HCT116 (cell line): Measurements from ENCODE around the gene HAUS6. TPM values are rescaled to one million over a fixed set of nuclear protein-coding genes. Genes with fewer than 3 reads are reported as not detected.

Experiments used
- ATAC-seq: fragments of 200-7000 bp; cut with Tn5 transposase; 2 replicates; pipeline ENCODE4 v1.9.1; 2020; ENCODE audit warnings: mild to moderate bottlenecking, moderate library complexity
- BruUV-seq: library from RNA; stranded (reverse); fragments of 400-500 nt; replicated peaks from 2 replicates; lab custom pipeline; 2021; lab: Mats Ljungman, UMichigan
- CTCF ChIA-PET: fragments of 300-600 bp; sonication (Branson Sonifier 250); formaldehyde crosslinking; loops from one replicate; lab custom pipeline; 2021; ENCODE audit warnings: antibody characterized with exemption; lab: Charles Lee
- POLR2A ChIA-PET: fragments of 300-600, 350-600 bp; sonication (Branson Sonifier 250); formaldehyde crosslinking; loops from one replicate; lab custom pipeline; 2021; ENCODE audit warnings: antibody characterized with exemption; lab: Charles Lee
- RAD21 ChIA-PET, 2 experiments: fragments of 300-600 bp; sonication (Branson Sonifier 250); formaldehyde crosslinking; loops; one replicate each; lab custom pipeline; 2023; ENCODE audit warnings: low total read pairs in 2 of 2; ENCODE audit not compliant: uncharacterized antibody in 2 of 2, unreplicated experiment in 2 of 2, low non-redundant PET in 1 of 2; lab: Charles Lee
- DNase-seq: peaks from one replicate; pipeline ENCODE4 v3.0.0-alpha.2; 2010; ENCODE audit warnings: low read depth, low spot score
- H2AFZ ChIP-seq: fragments of 200-600 bp; shearing (Covaris generic), sonication (generic); 2 replicates; pipeline ENCODE4 v1.6.1; 2017; ENCODE audit warnings: low read depth, mixed run types, mixed read lengths, antibody characterized with exemption, low read length; ENCODE audit not compliant: poor library complexity, severe bottlenecking
- H3K27ac ChIP-seq: 2 replicates; pipeline ENCODE4 v1.5.1; 2012; ENCODE audit warnings: low read depth, low read length
- H3K27me3 ChIP-seq: fragments of 200-600 bp; sonication (generic); 2 replicates; pipeline ENCODE4 v1.6.1; 2016; ENCODE audit warnings: mixed run types, low read length, mixed read lengths; ENCODE audit not compliant: insufficient read depth
- H3K36me3 ChIP-seq, 2 experiments: fragments of 200-500 bp in 1 of 2; fragments of 200-600 bp in 1 of 2; sonication (Bioruptor generic) in 1 of 2; sonication (generic) in 1 of 2; 2 replicates each; pipeline versions ENCODE4 v1.5.1 to v1.6.1; 2014 to 2016; ENCODE audit warnings: low read length in 2 of 2, inconsistent platforms in 1 of 2, mixed read lengths in 1 of 2, mixed run types in 1 of 2; ENCODE audit not compliant: insufficient read depth in 2 of 2, control insufficient read depth in 1 of 2
- H3K4me1 ChIP-seq, 2 experiments: fragments of 200-600 bp in 1 of 2; sonication (generic) in 1 of 2; 2 replicates each; pipeline versions ENCODE4 v1.5.1 to v1.6.1; 2012 to 2017; ENCODE audit warnings: low read length in 2 of 2, inconsistent platforms in 1 of 2, mild to moderate bottlenecking in 1 of 2, mixed read lengths in 1 of 2, mixed run types in 1 of 2, moderate library complexity in 1 of 2; ENCODE audit not compliant: insufficient read depth in 2 of 2, control insufficient read depth in 1 of 2
- H3K4me2 ChIP-seq: fragments of 200-600 bp; sonication (generic); 2 replicates; pipeline ENCODE4 v1.6.1; 2017; ENCODE audit warnings: mixed run types, low read length, mixed read lengths
- H3K4me3 ChIP-seq, 2 experiments: fragments of 200-600 bp in 1 of 2; sonication (generic) in 1 of 2; replicated peaks in 1 of 2; 2 replicates each; pipeline ENCODE4 v1.5.1; 2011 to 2016; ENCODE audit warnings: low read length in 2 of 2, control low read depth in 1 of 2, low read depth in 1 of 2, mild to moderate bottlenecking in 1 of 2, mixed read lengths in 1 of 2, mixed run types in 1 of 2
- H3K79me2 ChIP-seq: fragments of 200-600 bp; sonication (generic); 2 replicates; pipeline ENCODE4 v1.6.1; 2017; ENCODE audit warnings: mild to moderate bottlenecking, mixed run types, low read length, moderate library complexity, mixed read lengths; ENCODE audit not compliant: insufficient read depth
- H3K9ac ChIP-seq: fragments of 200-600 bp; sonication (generic); 2 replicates; pipeline ENCODE4 v1.6.1; 2016; ENCODE audit warnings: low read length, mixed read lengths
- H3K9me2 ChIP-seq: fragments of 200-600 bp; sonication (generic), shearing (Covaris generic); 2 replicates; pipeline ENCODE4 v1.6.1; 2017; ENCODE audit warnings: mixed run types, mild to moderate bottlenecking, moderate library complexity; ENCODE audit not compliant: insufficient read depth
- H3K9me3 ChIP-seq, 2 experiments: fragments of 200-500 bp in 1 of 2; fragments of 200-600 bp in 1 of 2; sonication (Bioruptor generic) in 1 of 2; sonication (generic) in 1 of 2; 2 replicates each; pipeline ENCODE4 v1.6.1; 2014 to 2017; ENCODE audit warnings: low read length in 2 of 2, mixed read lengths in 2 of 2, inconsistent platforms in 1 of 2, low read depth in 1 of 2, mild to moderate bottlenecking in 1 of 2, mixed run types in 1 of 2, moderate library complexity in 1 of 2; ENCODE audit not compliant: control insufficient read depth in 1 of 2, insufficient read depth in 1 of 2
- H4K20me1 ChIP-seq: fragments of 200-600 bp; sonication (generic), shearing (Covaris generic); 2 replicates; pipeline ENCODE4 v1.6.1; 2017; ENCODE audit warnings: mixed run types, mild to moderate bottlenecking, moderate library complexity; ENCODE audit not compliant: insufficient read depth
- ATF3 ChIP-seq: IDR thresholded peaks from 2 replicates; pipeline ENCODE4 v1.6.1; 2012
- CBX3 ChIP-seq: IDR thresholded peaks from 2 replicates; pipeline ENCODE4 v1.6.1; 2012; ENCODE audit warnings: low read depth
- CTCF ChIP-seq, 3 experiments: fragments of 200-600 bp in 1 of 3; sonication (generic) in 1 of 3; IDR thresholded peaks in 2 of 3; conservative IDR thresholded peaks in 1 of 3; 2 replicates each; pipeline ENCODE4 v1.5.1; 2012 to 2017; ENCODE audit warnings: low read depth in 2 of 3, low read length in 2 of 3, antibody characterized with exemption in 1 of 3, borderline replicate concordance in 1 of 3, control low read depth in 1 of 3, mild to moderate bottlenecking in 1 of 3, mixed read lengths in 1 of 3, mixed run types in 1 of 3, moderate library complexity in 1 of 3; ENCODE audit not compliant: insufficient read depth in 1 of 3
- EZH2phosphoT487 ChIP-seq: fragments of 200-600 bp; IDR thresholded peaks from 2 replicates; pipeline ENCODE4 v1.6.1; 2018; ENCODE audit warnings: antibody characterized with exemption, borderline replicate concordance
- RAD21 ChIP-seq: IDR thresholded peaks from 2 replicates; pipeline ENCODE4 v1.6.1; 2012; ENCODE audit warnings: low read depth, mild to moderate bottlenecking
- REST ChIP-seq: IDR thresholded peaks from 2 replicates; pipeline ENCODE4 v1.6.1; 2012; ENCODE audit warnings: low read depth
- SRF ChIP-seq: IDR thresholded peaks from 2 replicates; pipeline ENCODE4 v1.6.1; 2012; ENCODE audit warnings: low read depth
- TCF7L2 ChIP-seq: IDR thresholded peaks from 2 replicates; pipeline ENCODE4 v1.7.0; 2011; ENCODE audit warnings: borderline replicate concordance, inconsistent platforms; ENCODE audit not compliant: insufficient read depth, insufficient read length; ENCODE audit errors: extremely low read depth
- ZBTB33 ChIP-seq: IDR thresholded peaks from 2 replicates; pipeline ENCODE4 v1.6.1; 2011; ENCODE audit warnings: mild to moderate bottlenecking, low read length, moderate library complexity; ENCODE audit not compliant: insufficient replicate concordance; ENCODE audit errors: extremely low read depth
- ZFX ChIP-seq: fragments of 450-650 bp; IDR thresholded peaks from 2 replicates; pipeline ENCODE4 v1.6.1; 2017
- intact Hi-C: fragments of 100-400 bp; cut with micrococcal nuclease; formaldehyde crosslinking; loops from 2 replicates; pipeline ENCODE4 v1.10.0; 2022
- total RNA-seq: library from RNA; stranded (reverse); gene quantifications from one replicate; pipeline ENCODE4 v1.2.1, GENCODE V29; 2021; ENCODE audit not compliant: unreplicated experiment

Gene HAUS6
- total RNA-seq, 1 experiment from 2014 or later = 28.8 TPM

- no TSS peak for BruUV-seq
- H3K4me2 ChIP-seq = no peak overlapping the region
- no peaks in the 10 kb centered on the region for H3K9me2 ChIP-seq
- H3K9ac ChIP-seq = no peak overlapping the region
- no peak overlapping the region for H2AFZ ChIP-seq
- intact Hi-C loops = no loop called here
- CTCF ChIA-PET = no interaction called here
- POLR2A ChIA-PET = no interaction called here
- H3K27ac ChIP-seq = no peak overlapping the region
- no peaks in the 10 kb centered on the region for H3K27me3 ChIP-seq
- H3K79me2 ChIP-seq = no peaks in the 10 kb centered on the region
- no peak for ATAC-seq
- H3K4me3 ChIP-seq = no peak overlapping the region
- no peak for TF ChIP-seq ATF3
- peak in 2 of 3 experiments; percentile 12 to 17; a peak in 1 of 6 replicates for TF ChIP-seq CTCF (IDR thresholded peaks at IDR 0.05 in 2 of 3, conservative IDR thresholded peaks at IDR 0.05 in 1 of 3; ENCODE audit: borderline replicate concordance in 1 of 3, insufficient read depth in 1 of 3, low read depth in 2 of 3, low read length in 2 of 3)
- no peak for DNase-seq
- no peaks in the 10 kb centered on the region for H3K9me3 ChIP-seq
- peaks cover 0 to 14% of the 10 kb centered on the region in 2 experiments; a peak in 2 of 4 replicates for H3K4me1 ChIP-seq
- no peaks in the 10 kb centered on the region for H3K36me3 ChIP-seq
- RAD21 ChIA-PET = no interaction called here
- H4K20me1 ChIP-seq = no peaks in the 10 kb centered on the region
Measured at GRCh38 chr9:19122490-19123042, 19.9 kb upstream of the HAUS6 start.

- Histone ChIP-seq H2AFZ (no peak overlapping the region), H3K27me3 (no peaks in the 10 kb centered on the region), H3K27ac (no peak overlapping the region), H4K20me1 (no peaks in the 10 kb centered on the region), H3K9ac (no peak overlapping the region), H3K4me3 (no peak overlapping the region), H3K36me3 (0 out of 4 replicates have a peak, but pooled peaks cover 0 to 2% of the 10 kb centered on the region in 2 experiments), H3K9me2 (no peaks in the 10 kb centered on the region), H3K9me3 (no peaks in the 10 kb centered on the region), H3K79me2 (no peaks in the 10 kb centered on the region), H3K4me1 (peaks cover 2 to 28% of the 10 kb centered on the region in 2 experiments; a peak in 2 of 4 replicates), H3K4me2 (no peak overlapping the region)
- CTCF ChIA-PET = no interaction called here
- intact Hi-C loops = no loop called here
- no peak for DNase-seq
- RAD21 ChIA-PET = no interaction called here
- POLR2A ChIA-PET = no interaction called here
- ATAC-seq = no peak
- no TSS peak for BruUV-seq
- no peak for TF ChIP-seq ZBTB33
- no peak for TF ChIP-seq RAD21
- TF ChIP-seq CBX3 = no peak
- no peak for TF ChIP-seq ATF3
- TF ChIP-seq SRF = no peak
- TF ChIP-seq EZH2phosphoT487 = no peak
- TF ChIP-seq ZFX = no peak
- no peak for TF ChIP-seq TCF7L2
- TF ChIP-seq REST = no peak
Measured at GRCh38 chr9:19120877-19121276, 18.2 kb upstream of the HAUS6 start.
